Measurements from ENCODE around the gene LAPTM5. TPM values are rescaled to one million over a fixed set of nuclear protein-coding genes. Genes with fewer than 3 reads are reported as not detected.
"Not testable (repeated sequence)": the region's sequence is repeated elsewhere in the genome, so short reads cannot be mapped to it uniquely, and the experiment has no call there.

LAPTM5 gene
- total RNA-seq, 2 donors from 2014 or later = 563 to 601 TPM

DNA sequence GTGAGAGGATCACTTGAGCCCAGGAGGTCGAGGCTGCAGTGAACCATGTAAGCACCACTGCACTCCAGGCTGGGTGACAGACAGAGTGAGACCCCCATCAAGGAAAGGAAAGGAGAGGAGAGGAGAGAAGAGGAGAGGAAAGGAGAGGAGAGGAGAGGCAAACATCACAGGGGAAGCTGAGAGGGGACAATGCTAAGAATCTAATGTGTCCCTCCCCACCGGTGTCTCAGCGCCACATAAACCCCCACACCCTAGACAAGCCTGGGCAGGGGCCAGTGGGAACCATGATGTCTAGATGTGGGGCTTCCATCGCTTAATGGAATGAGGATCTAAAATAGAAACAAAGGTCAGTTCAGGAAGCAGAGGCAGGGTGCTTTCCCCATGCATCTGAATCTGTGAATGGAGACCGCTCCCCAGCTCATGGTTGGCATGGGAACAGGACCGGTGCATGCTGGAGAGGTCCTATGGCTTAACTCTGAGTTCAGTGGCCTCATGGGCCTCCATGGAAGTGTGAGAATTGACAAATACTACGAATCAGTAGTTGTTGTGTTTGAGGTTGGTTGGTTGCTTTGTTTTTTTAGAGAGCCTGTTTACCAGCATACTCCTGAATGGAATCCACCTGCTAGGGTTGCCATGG lies 16.3 kb upstream of the LAPTM5 start:
- H3K27me3 Mint-ChIP-seq = no peaks in the 10 kb centered on the region
- H3K4me3 Mint-ChIP-seq = no peak overlapping the region
- no peaks in the 10 kb centered on the region for H3K9me3 ChIP-seq (ENCODE audit: control insufficient read depth, low read length, poor library complexity, severe bottlenecking)
- H3K27ac Mint-ChIP-seq = peak overlapping the region; percentile 60
- peaks cover 6% of the 10 kb centered on the region for H3K4me1 Mint-ChIP-seq
- DNase-seq = no peak
- H3K36me3 Mint-ChIP-seq (ENCODE audit: low read depth) = no peaks in the 10 kb centered on the region
- no peak for ATAC-seq

DNA sequence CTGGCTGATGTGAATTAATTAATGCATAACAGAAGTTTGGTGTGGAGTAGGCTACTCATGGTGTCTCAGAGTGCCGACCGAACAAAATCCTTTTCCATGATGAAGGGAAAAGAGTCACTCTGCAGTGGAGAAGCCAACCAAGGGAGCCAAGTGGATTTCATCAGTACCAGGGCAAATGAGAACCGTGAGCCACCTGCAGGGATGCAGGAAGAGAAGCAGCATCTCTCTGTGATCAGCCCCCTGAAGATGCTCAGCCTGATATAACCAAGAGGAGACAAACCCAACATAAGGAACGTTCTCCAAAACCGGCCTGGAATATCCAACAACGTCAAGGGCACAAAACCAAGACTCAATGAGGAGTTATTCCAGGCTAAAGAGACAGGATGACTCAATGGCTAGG lies 13.4 kb upstream of the LAPTM5 start:
- Mint-ChIP-seq H3K36me3 (ENCODE audit: low read depth) (no peaks in the 10 kb centered on the region), H3K4me1 (peaks cover 5% of the 10 kb centered on the region), H3K27me3 (no peaks in the 10 kb centered on the region), H3K27ac (no peak overlapping the region), H3K4me3 (no peak overlapping the region)
- no peaks in the 10 kb centered on the region for H3K9me3 ChIP-seq (ENCODE audit: control insufficient read depth, low read length, poor library complexity, severe bottlenecking)
- ATAC-seq = no peak
- no peak for DNase-seq

DNA sequence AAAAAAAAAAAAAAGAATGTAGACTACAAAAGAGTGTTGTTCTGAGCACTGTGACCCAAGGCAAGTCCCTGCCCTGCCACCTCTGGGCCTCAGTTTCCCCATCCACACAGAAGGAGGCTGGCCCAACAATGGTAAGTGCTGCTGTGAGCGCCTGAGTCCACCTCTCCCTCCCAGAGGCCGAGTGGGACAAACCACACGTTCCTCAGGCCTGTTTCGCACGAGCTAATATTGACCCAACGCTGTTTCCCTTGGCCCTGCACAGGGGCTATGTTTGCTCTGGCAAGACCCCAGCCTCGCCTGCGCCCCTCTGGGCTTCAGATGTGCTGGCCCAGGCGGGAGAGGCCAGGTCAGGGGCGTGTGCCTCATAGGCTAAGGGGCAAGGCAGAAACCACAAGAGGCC lies 12.6 kb upstream of the LAPTM5 start:
- H3K27ac Mint-ChIP-seq = no peak overlapping the region
- H3K9me3 ChIP-seq (ENCODE audit: control insufficient read depth, low read length, poor library complexity, severe bottlenecking) = no peaks in the 10 kb centered on the region
- no peak for DNase-seq
- H3K4me1 Mint-ChIP-seq = peaks cover 6% of the 10 kb centered on the region
- H3K36me3 Mint-ChIP-seq (ENCODE audit: low read depth) = no peaks in the 10 kb centered on the region
- no peak overlapping the region for H3K4me3 Mint-ChIP-seq
- ATAC-seq = no peak
- H3K27me3 Mint-ChIP-seq = no peaks in the 10 kb centered on the region

DNA sequence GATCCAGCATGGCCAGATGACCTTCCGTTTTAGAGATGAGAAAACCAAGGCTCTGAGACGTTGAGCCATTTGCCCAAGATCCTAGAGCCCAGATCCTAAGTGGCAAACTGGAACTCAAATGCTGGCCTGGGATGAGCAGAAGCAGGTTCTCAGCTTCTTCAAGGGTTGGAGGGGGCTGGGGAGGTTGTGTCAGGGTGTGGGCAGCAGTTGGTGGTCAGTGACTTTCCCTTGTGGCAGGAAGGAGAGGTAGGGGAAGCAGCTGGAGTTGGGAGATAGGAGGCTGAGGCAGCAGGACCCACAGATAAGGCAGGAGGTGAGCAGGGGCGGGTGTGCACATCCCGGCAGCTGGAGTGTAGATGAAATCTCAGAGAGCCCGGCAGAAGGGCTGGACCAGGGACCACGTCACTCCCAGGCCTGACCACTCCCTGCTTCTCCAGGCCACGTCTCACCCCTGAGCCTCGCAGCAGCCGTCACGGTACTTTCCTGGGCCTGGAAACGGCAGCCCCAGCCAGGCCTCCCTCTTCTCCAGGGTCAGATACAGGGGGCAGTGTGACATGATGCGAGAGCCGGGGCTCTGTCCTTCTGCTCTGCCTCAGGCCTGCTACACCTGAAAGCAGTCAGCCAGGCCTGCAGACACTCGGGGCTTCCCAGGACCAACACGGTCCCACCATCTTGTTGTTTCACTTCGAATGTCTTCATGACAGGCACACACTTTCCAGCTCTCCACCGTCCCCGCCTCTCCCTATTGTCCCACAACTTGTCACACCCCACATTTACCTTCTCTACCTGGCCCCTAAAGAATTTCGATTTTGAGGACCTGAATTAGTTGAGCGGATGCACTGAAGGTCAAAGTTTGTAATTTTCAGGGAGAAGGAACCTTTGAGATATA lies 11.5 kb upstream of the LAPTM5 start:
- H3K27ac Mint-ChIP-seq = no peak overlapping the region
- H3K27me3 Mint-ChIP-seq = no peaks in the 10 kb centered on the region
- no peak for DNase-seq
- H3K4me1 Mint-ChIP-seq = peaks cover 6% of the 10 kb centered on the region
- no peaks in the 10 kb centered on the region for H3K9me3 ChIP-seq (ENCODE audit: control insufficient read depth, low read length, poor library complexity, severe bottlenecking)
- no peaks in the 10 kb centered on the region for H3K36me3 Mint-ChIP-seq (ENCODE audit: low read depth)
- H3K4me3 Mint-ChIP-seq = no peak overlapping the region
- no peak for ATAC-seq

DNA sequence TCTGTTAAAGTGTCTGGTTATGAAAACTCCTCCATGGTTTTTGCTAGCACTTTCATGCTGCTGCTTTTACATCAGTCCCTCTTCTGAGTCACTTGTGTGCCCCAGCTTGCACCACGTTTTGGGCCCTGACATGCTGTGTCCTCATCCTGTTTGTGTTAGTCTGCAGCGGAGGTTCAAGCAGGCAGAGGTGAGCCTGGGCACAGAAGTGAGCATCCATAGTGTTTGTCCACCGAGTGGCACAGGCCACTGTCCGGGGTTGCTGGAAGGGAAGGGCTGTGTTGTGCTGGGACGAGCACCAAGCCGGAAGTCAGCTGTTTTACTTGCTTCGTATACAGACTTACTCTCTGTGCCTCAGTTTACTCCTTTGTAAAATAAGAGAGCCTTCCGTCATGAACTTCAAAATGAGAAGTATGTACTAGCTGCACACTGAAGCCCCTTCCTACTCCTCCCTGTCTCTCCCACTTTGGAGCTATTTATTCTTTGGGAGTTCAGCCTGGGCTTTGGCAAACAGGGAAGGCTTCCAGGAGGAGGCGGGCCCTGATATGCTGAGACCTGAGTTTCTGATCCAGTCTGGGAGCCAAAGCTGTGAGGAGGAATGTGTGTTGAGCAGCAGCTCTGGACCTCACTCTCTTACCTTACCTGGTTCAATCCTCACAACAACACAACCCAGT lies 10.7 kb upstream of the LAPTM5 start:
- ATAC-seq (no peak), DNase-seq (no peak)
- no peaks in the 10 kb centered on the region for H3K27me3 Mint-ChIP-seq
- H3K9me3 ChIP-seq (ENCODE audit: control insufficient read depth, low read length, poor library complexity, severe bottlenecking) = no peaks in the 10 kb centered on the region
- H3K36me3 Mint-ChIP-seq (ENCODE audit: low read depth) = no peaks in the 10 kb centered on the region
- no peak overlapping the region for H3K4me3 Mint-ChIP-seq
- peaks cover 8% of the 10 kb centered on the region for H3K4me1 Mint-ChIP-seq
- H3K27ac Mint-ChIP-seq = no peak overlapping the region

DNA sequence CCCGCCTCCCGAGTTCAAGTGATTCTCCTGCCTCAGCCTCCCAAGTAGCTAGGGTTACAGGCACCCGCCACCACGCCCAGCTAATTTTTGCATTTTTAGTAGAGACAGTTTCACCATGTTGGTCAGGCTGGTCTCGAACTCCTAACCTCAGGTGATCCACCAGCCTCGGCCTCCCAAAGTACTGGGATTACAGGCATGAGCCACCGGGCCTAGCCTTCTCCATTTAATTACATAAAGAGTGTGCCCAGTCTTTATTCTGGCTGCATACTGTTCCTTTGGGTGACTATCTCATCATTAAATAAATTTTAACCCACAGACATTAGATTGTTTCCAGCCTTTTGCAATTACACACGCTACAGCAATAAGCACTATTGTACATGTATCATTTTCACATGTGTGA lies 9.4 kb upstream of the LAPTM5 start:
- Mint-ChIP-seq H3K27ac (peak overlapping the region; percentile 3), H3K4me1 (peaks cover 19% of the 10 kb centered on the region)
- DNase-seq; H3K4me3 Mint-ChIP-seq; H3K9me3 ChIP-seq (ENCODE audit: control insufficient read depth, low read length, poor library complexity, severe bottlenecking); H3K36me3 Mint-ChIP-seq (ENCODE audit: low read depth); H3K27me3 Mint-ChIP-seq; ATAC-seq: not testable (repeated sequence)

DNA sequence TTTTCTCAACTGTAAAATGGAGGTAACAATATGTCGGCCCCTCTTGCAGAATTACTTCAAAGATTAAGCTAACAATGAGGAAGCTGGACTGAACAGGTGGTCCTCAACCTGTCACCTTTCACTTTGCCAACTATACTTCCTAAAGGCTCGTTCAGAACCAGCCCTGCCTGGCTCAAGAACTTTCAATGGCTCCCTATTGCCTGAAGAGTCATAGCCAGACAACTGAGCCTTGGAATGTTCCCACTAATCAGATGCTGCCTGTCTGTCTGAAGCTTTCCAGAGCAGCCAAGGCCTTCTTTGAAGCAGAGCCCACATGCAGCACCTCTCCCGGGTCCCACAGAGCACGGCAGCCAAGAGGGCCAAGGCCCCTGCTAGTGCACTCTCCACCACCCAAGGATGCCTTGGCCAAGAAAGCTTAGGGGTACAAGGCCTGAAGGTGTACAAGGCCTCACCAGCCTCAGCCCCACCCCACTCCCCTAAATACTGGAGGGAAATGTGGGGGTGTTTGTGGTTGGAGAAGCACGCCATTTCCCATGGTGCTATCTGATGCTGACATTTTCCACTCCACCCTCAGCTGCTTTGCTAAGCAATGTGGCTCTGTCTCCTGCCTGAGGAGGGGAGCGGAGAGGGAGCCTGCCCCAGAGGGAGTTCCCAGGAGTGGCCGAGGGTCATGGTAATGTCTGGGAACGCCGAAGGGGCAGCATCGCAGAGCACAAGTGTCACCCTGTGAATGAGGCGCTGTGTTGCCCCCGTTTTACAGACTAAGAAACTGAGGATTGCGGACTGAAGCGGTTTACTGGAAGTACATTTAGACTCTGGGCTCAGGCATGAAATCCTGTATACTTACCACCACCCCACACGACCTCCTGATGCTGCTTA lies 8.2 kb upstream of the LAPTM5 start:
- DNase-seq = no peak
- H3K27ac Mint-ChIP-seq = no peak overlapping the region
- no peak for ATAC-seq
- H3K9me3 ChIP-seq (ENCODE audit: control insufficient read depth, low read length, poor library complexity, severe bottlenecking) = no peaks in the 10 kb centered on the region
- H3K36me3 Mint-ChIP-seq (ENCODE audit: low read depth) = no peaks in the 10 kb centered on the region
- H3K27me3 Mint-ChIP-seq = no peaks in the 10 kb centered on the region
- no peak overlapping the region for H3K4me3 Mint-ChIP-seq
- peaks cover 26% of the 10 kb centered on the region for H3K4me1 Mint-ChIP-seq

DNA sequence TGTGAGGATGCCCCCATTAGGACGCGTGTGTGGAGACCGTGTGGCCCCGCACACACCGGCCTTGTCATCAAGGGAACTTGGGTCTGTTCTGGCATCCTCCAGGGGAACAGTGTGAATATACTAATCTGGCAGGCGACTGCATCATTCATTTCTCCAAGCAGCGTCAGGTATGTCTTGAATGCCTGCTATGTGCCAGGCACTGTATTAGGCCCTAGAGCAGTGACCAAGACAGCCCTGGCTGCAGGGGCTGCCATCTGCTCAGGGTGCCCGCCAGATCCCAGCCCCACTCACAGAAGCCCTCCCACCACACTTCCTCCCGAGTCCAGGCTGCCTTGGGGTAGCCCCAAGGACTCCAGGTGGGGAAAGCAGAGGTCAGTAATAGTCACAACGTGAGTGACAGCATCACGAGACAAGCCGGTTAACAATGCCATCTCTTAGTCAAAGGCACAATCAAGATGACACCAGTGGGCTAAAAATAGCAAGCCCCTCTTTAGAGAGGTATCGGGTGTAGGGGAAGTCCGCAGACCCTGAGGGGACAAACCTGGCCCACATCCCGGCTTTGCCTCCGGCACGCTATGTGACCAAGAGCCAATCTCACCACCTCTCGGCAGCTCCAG lies 7.5 kb upstream of the LAPTM5 start:
- H3K9me3 ChIP-seq (ENCODE audit: control insufficient read depth, low read length, poor library complexity, severe bottlenecking) = no peaks in the 10 kb centered on the region
- DNase-seq (no peak), ATAC-seq (no peak)
- no peaks in the 10 kb centered on the region for H3K36me3 Mint-ChIP-seq (ENCODE audit: low read depth)
- peaks cover 31% of the 10 kb centered on the region for H3K4me1 Mint-ChIP-seq
- H3K4me3 Mint-ChIP-seq = no peak overlapping the region
- no peaks in the 10 kb centered on the region for H3K27me3 Mint-ChIP-seq
- H3K27ac Mint-ChIP-seq = no peak overlapping the region

DNA sequence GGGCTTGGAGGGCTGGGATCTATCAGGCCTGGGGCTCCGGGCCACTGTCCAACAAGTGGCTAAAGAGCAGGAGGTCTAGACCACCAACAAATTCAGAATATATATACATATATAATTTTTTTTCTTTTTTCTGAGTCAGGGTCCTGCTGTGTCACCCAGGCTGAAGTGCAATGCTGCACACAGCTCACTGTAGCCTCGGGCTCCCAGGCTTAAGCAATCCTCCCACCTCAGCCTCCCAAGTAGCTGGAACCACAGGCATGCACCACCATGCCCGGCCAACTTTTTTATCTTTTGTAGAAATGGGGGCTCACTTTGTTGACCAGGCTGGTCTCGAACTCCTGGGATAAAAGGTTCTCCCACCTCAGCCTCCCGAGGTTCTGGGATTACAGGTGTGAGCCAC lies 6.8 kb upstream of the LAPTM5 start:
- DNase-seq (no peak), ATAC-seq (no peak)
- no peaks in the 10 kb centered on the region for H3K9me3 ChIP-seq (ENCODE audit: control insufficient read depth, low read length, poor library complexity, severe bottlenecking)
- Mint-ChIP-seq H3K27ac (peak overlapping the region; percentile 100), H3K36me3 (ENCODE audit: low read depth) (no peaks in the 10 kb centered on the region), H3K4me3 (no peak overlapping the region), H3K27me3 (no peaks in the 10 kb centered on the region), H3K4me1 (peaks cover 37% of the 10 kb centered on the region)

DNA sequence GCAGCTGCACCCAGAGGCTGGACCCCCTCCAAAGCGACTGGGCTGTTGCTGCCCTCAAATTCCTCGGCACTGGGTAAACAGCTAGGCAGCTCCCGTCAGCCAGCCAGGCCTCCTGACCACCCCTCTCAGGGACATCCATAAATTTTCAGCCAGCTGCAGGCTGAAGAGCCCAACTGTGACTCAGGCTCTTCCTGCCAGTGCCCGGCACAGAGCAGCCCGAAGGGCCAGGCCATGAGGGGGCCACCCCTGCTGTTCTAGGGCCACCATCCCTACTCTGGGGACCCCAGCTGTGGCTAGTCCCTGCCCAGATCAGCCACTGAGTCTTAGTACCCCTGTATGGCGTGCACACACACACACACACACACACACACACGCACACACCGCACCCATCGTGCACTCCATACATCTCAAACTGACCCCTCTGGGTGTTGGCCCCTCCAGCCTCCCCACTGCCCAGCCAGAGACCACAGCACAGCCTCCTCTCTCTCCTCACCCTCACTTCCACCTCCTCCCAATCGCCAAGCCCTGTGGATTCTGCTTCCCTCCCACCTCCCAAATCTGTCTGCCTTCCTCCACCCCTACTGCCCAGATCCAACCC lies 6.2 kb upstream of the LAPTM5 start:
- ATAC-seq (no peak), DNase-seq (no peak)
- H3K27me3 Mint-ChIP-seq = no peaks in the 10 kb centered on the region
- no peaks in the 10 kb centered on the region for H3K9me3 ChIP-seq (ENCODE audit: control insufficient read depth, low read length, poor library complexity, severe bottlenecking)
- H3K4me1 Mint-ChIP-seq = peaks cover 40% of the 10 kb centered on the region
- H3K36me3 Mint-ChIP-seq (ENCODE audit: low read depth) = no peaks in the 10 kb centered on the region
- H3K27ac Mint-ChIP-seq = peak overlapping the region; percentile 100
- no peak overlapping the region for H3K4me3 Mint-ChIP-seq

DNA sequence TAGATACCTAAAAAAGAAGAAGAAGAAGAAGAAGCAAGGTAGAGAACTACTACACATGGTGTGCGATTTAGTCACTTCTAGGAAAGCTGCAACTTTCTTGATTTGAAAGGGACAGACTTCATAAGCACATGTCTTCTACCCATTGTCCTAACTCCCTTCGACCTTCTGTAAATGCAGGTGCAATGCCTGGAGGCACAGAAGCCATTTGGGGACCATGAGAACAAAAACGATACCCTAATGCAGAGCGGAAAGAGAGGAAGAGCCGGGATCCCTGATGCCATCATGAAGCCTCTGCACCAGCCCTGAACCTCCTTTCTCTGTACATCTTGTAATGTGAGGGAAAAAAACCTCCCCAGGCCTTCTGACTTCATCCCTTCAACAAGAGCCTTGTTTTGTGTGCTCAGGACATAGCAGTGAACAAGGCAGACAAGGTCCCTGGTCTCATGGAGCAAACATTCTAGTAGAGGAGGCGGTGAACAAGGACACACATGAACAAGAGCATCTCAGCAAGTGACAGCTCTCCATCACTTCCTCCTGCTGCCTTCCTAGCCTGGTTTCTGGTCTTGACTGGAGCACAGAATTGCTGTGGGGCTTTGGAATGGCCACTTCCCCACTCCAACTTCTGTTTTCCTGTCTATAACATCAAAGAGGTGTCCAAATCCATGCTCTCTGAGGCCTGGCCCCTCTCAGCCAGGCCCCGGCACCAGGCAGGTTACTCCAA lies 5.5 kb upstream of the LAPTM5 start:
- Mint-ChIP-seq H3K4me1 (peaks cover 47% of the 10 kb centered on the region), H3K27ac (peak overlapping the region; percentile 100), H3K36me3 (ENCODE audit: low read depth) (no peaks in the 10 kb centered on the region), H3K4me3 (no peak overlapping the region), H3K27me3 (no peaks in the 10 kb centered on the region)
- DNase-seq (no peak), ATAC-seq (no peak)
- H3K9me3 ChIP-seq (ENCODE audit: control insufficient read depth, low read length, poor library complexity, severe bottlenecking) = no peaks in the 10 kb centered on the region

All from T-helper 17 cell (primary cell).